NCI-H2029 treated with DMSO at 0.1 percent for 48 hours (cell line): ENCODE results near the gene TMC8.
"Not testable (repeated sequence)": the region's sequence is repeated elsewhere in the genome, so short reads cannot be mapped to it uniquely, and the experiment has no call there.

Source experiments
- DNase-seq: peaks from one replicate; lab custom pipeline; 2025; lab: John Stamatoyannopoulos, UW

Gene TMC8

GRCh38 chr17:78110363-78111015 is 20.1 kb upstream of the TMC8 start:
- no peak for DNase-seq

GRCh38 chr17:78111016-78111726 is 19.4 kb upstream of the TMC8 start:
- DNase-seq: no peak

DNA sequence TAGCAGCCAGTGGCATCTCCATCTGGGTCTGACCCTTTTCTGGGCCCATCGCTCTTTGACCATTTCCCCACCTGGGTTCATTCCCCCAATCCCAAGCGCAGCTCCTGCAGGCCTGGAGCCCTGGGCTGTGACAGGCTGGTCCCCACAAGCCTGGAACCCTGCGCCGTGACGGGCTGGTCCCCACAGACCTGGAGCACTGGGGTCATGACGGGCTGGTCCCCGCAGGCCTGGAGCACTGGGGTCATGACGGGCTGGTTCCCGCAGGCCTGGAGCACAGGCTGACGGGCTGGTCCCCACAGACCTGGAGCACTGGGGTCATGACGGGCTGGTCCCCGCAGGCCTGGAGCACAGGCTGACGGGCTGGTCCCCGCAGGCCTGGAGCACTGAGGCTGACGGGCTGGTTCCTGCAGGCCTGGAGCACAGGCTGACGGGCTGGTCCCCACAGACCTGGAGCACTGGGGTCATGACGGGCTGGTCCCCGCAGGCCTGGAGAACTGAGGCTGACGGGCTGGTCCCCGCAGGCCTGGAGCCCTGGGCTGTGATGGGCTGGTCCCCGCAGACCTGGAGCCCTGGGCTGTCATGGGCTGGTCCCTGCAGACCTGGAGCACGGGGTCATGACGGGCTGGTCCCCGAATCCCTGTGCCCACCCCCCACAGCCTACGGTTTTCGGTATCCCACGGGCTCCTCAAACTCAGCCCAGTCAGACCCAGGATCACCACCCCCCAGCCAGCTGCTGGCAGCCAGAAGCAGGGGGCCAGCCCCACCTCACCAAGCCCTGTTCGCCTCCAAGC is 18.6 kb upstream of the TMC8 start:
- DNase-seq: no peak

- DNase-seq: peak; percentile 9
Observed at GRCh38 chr17:78112518-78113471, 17.8 kb upstream of the TMC8 start.

GRCh38 chr17:78113804-78114785 is 16.5 kb upstream of the TMC8 start:
- no peak for DNase-seq

DNA sequence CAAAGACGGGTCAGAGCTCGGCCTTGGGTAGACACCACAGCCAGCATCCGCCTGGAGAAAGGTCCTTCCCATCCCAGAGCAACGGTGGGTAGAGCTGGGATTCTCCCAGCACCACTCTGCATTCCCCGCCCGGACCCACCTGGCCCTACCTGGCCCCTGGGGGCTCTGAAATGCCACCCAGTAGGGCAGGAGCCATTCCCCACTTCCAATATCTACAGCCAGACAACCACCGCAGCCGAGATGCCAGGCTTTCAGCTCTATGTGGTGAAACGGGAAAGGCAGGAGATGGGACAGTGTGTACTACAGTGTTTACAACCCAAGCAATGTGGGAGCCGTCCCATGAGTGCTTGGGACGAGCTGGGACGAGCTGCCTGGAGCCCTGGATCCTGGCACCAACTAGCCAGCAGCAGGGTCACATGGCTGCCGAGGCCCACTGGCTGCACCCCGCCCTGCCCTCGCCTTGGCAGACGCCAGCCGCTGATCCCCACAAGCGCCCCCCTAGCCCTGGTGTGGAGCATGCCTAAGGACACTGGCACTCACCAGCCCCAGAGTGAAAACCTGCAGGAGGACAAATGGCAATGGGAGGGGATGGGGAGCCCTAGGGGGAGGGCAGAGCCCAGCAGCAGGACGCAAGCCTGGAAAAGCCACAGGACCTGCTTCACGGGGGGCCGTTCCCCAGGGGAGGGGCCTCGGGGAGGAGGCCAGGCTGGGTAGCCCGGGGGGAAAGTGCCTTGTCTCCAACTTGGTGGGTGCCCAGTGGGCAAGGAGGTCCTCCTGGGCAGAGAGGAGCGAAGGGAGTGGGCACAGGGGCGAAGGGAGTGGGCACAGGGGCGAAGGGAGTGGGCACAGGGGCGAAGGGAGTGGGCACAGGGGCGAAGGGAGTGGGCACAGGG is 15.5 kb upstream of the TMC8 start:
- DNase-seq: no peak

DNA sequence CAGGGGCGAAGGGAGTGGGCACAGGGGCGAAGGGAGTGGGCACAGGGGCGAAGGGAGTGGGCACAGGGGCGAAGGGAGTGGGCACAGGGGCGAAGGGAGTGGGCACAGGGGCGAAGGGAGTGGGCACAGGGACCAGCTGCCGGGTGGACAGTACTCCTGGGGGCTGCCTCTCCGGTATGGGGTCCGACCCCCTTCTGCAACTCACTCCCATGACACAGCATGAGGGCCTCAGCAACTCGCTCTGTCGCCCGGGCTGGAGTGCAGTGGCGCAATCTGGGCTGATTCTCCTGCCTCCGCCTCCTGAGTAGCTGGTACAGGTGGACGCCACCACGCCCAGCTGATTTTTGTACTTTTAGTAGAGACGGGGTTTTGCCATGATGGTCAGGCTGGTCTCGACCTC is 14.8 kb upstream of the TMC8 start:
- not testable (repeated sequence) for DNase-seq

DNA sequence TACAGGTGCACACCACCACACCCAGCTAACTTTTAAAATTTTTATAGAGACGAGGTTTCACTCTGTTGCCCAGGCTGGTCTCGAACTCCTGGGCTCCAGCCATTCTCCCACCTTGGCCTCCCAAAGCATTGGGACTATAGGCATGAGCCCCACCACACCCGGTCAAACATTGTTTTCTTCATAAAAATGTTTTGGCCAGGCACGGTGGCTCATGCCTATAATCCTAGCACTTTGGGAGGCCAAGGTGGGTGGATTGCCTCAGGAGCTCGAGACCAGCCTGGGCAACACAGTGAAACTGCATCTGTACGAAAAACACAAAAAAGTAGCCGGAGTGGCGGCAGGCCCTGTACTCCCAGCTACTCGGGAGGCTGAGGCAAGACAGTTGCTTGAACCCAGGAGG is 14.2 kb upstream of the TMC8 start:
- DNase-seq: no peak

DNA sequence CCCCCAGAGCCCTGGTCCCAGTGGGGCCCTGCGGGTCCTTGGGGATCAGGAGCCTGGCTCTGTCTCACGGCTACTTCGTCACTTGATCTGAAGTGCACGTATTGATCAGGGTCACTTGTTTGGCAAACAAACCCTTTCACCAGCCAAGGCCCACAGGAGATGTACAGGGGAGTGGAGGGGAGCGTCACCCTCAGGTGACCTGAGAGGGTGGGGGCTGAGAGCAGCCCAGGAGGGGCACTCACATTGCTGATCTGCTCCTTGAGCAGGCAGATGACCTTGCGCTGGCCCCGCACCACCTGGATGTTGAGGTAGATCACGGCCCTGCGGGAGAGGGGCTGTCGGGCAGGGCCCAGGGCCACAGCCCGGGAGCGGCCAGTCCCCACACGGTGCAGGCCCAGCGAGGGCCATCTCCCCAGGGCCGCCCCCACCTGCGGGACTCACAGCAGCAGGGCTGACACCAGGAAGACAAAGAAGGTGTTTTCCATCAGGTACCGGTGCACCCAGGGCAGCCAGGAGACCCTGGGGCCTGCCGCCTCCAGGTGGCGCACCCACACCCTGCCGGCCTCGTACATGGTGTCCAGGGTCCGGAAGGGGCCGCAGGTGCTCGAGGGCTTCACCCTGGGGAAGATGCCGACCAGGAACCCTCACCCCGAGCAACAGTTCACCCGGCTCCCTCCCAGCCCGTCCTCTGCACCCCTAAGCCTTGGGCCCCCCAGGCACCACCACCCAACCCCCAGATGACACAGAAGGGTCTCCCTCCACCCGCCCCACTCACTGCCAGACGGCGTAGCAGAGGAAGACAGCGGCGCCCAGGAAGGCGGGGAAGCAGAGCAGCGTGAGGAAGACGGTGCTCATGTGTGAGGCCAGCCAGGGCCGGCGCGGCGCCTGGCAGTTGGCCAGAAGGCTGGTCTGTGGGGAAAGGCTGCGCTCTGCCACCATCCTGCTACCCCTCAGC is 13.3 kb upstream of the TMC8 start:
- peak; percentile 33 for DNase-seq

DNA sequence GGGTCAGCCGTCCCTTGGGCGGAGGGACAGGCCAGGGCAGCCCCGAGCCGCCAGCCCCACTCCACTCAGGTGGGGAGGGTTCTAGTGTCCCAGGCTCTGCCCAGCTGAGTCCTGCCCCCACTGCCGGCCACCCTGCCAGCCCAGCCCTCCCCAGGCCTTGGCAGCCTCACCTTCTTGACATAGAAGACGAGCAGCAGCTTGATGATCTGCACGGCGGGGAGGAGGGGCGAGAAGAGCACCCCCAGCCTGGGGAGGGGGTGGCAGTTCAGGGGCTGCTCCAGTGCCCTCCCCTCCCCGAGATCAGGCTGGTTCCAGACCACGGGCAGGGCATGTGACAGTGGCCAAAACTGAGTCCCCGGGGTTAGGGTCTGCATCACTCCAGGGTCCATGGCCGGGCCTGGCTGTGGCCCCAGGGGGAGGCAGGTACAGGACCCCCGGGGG is 11.8 kb upstream of the TMC8 start:
- DNase-seq: no peak

- no peak for DNase-seq
Observed at GRCh38 chr17:78120537-78120936, 10.0 kb upstream of the TMC8 start.

DNA sequence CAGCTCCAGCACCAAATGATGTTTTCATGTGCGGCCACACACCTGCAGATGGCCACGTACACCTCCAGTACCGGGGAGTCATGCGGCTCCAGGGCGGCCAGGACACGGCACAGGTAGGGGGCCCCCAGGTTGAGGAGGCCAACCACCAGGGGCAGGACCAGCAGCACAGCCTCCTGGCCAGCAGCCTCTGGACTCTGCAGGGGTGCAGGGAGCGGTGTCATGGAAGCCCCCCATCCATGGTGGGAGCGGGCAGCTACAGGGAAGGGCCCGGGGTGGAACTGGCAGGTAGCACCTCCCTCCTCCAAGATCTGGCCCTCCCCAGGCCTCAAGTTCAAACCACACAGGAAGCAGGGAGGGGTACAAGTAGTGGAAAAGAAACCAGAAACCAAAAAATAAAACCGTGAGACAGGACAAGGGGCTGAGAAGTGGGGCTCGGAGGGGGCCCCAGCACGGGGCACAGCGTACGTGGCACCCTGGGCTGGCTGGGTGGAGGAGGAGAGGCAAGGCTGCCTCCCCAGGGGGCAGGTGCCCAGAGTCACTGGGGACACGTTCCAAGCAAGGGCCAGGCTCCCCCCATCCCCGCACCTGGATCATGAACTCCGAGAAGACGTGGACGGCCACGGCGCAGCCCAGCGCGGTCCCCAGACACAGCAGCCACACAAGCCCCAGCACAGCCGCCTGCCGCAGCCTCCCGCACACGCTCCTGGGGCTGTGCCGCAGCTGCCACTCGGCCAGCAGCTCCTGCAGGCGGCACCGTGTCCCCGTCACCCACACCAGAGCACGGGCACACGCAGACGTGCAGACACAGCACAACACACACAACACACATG is 9.4 kb upstream of the TMC8 start:
- no peak for DNase-seq

- no peak for DNase-seq
Observed at GRCh38 chr17:78121801-78122215, 8.8 kb upstream of the TMC8 start.

- no peak for DNase-seq
Observed at GRCh38 chr17:78122216-78122930, 8.2 kb upstream of the TMC8 start.

- no peak for DNase-seq
Observed at GRCh38 chr17:78122931-78123249, 7.7 kb upstream of the TMC8 start.

DNA sequence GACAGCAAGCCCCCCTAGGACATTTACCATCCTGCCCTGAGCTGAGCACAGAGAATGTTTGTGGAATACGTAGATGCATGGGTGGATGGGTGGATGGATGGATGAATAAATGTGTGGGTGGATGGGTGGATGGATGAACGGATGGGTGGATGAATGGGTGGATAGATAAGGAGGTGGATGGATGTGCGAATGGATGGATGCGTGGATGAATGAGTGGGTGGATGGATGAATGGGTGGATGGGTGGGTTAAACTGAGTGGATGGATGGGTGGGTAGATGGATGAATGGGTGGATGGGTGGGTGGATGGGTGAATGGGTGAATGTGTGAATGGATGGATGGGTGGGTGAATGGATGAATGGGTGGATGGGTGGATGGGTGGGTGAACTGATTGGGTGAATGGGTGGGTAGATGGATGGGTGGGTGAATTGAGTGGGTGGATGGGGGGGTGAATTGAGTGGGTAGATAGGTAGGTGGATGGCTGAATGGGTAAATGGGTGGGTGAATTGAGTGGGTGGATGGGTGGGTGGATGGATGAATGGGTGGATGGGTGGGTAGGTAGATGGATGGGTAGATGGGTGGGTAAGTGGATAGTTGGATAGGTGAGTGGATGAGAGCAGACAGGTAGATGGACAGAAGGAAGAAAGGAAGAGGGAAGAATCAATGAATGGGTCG is 7.2 kb upstream of the TMC8 start:
- DNase-seq: no peak
